Lower leg skin (tissue), 3 donors: ENCODE measurements around the gene ZNF614.

Experiments
- POLR2A ChIP-seq, 2 donors: fragments of 450-650 bp; IDR thresholded peaks; one replicate each; pipeline ENCODE4 v1.6.1; 2016 to 2017; ENCODE audit warnings: antibody characterized with exemption in 2 of 2, mild to moderate bottlenecking in 1 of 2, moderate library complexity in 1 of 2
- TF ChIP-seq, protein P1 (sequence below), 3 donors: fragments of 450-650 bp; IDR thresholded peaks; one replicate each; pipeline ENCODE4 v1.5.1; 2016; ENCODE audit warnings: antibody characterized with exemption in 3 of 3, mild to moderate bottlenecking in 3 of 3, moderate library complexity in 2 of 3

DNA sequence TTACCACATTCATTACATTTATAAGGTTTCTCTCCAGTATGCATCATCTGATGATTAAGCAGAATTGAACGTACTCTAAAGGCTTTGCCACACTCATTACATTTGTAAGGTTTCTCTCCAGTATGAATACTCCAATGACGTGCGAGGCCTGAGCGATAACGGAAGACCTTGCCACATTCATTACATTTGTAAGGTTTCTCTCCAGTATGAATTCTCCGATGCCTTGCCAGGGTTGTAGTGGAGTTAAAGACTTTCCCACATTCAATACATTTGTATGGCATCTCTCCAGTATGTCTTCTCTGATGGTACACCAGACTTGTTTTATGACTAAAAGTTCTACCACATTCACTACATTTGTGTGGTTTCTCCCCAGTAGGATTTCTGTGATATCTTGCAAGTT, 37.2 kb upstream of the ZNF614 start:
- TF ChIP-seq, protein P1, sequence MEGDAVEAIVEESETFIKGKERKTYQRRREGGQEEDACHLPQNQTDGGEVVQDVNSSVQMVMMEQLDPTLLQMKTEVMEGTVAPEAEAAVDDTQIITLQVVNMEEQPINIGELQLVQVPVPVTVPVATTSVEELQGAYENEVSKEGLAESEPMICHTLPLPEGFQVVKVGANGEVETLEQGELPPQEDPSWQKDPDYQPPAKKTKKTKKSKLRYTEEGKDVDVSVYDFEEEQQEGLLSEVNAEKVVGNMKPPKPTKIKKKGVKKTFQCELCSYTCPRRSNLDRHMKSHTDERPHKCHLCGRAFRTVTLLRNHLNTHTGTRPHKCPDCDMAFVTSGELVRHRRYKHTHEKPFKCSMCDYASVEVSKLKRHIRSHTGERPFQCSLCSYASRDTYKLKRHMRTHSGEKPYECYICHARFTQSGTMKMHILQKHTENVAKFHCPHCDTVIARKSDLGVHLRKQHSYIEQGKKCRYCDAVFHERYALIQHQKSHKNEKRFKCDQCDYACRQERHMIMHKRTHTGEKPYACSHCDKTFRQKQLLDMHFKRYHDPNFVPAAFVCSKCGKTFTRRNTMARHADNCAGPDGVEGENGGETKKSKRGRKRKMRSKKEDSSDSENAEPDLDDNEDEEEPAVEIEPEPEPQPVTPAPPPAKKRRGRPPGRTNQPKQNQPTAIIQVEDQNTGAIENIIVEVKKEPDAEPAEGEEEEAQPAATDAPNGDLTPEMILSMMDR (IDR thresholded peaks at IDR 0.05): no peak
- no peak for TF ChIP-seq POLR2A (IDR thresholded peaks at IDR 0.05)
